ENCODE measurements around the gene BCAT1. TPM values are rescaled to one million over a fixed set of nuclear protein-coding genes. Genes with fewer than 3 reads are reported as not detected.

Gene BCAT1
- total RNA-seq, 4 donors from 2014 or later: 11.4 to 39.3 (median 18.0) TPM

GRCh38 chr12:24938341-24938740, 10.6 kb downstream of the BCAT1 start:
- Histone ChIP-seq H3K9me3 (no peaks in the 10 kb centered on the region), H3K36me3 (no peaks in the 10 kb centered on the region), H3K27me3 (no peaks in the 10 kb centered on the region), H3K4me3 (no peak overlapping the region), H3K27ac (no peak overlapping the region), H3K4me1 (no peaks in the 10 kb centered on the region)
- no peak for TF ChIP-seq POLR2AphosphoS5 (IDR thresholded peaks at IDR 0.05)
- TF ChIP-seq EP300 (IDR thresholded peaks at IDR 0.05): no peak
- TF ChIP-seq CTCF (IDR thresholded peaks at IDR 0.05): no peak
- no peak for TF ChIP-seq POLR2A (IDR thresholded peaks at IDR 0.05)
- 87 to 97% methylated on average over 3 of the region's 3 CpGs for WGBS, 2 donors (ENCODE audit: low coverage in 1 of 2)
- ATAC-seq: no peak

- no peaks in the 10 kb centered on the region for H3K4me1 ChIP-seq
- H3K27ac ChIP-seq: no peak overlapping the region
- H3K27me3 ChIP-seq: no peaks in the 10 kb centered on the region
- TF ChIP-seq POLR2AphosphoS5 (IDR thresholded peaks at IDR 0.05) (no peak), POLR2A (IDR thresholded peaks at IDR 0.05) (no peak), CTCF (IDR thresholded peaks at IDR 0.05) (no peak), EP300 (IDR thresholded peaks at IDR 0.05) (no peak)
- no peak for ATAC-seq
- no peaks in the 10 kb centered on the region for H3K9me3 ChIP-seq
- 100% methylated on average over 1 of the region's 2 CpGs; no CpG with 5 or more reads in 1 of the 2 donors for WGBS, 2 donors (ENCODE audit: low coverage in 1 of 2)
- H3K36me3 ChIP-seq: no peaks in the 10 kb centered on the region
- H3K4me3 ChIP-seq: no peak overlapping the region
Measured at GRCh38 chr12:24937553-24938244, 11.2 kb downstream of the BCAT1 start.

- H3K27me3 ChIP-seq: no peaks in the 10 kb centered on the region
- ATAC-seq: no peak
- no peak overlapping the region for H3K4me3 ChIP-seq
- H3K27ac ChIP-seq: no peak overlapping the region
- no peaks in the 10 kb centered on the region for H3K36me3 ChIP-seq
- WGBS, 2 donors (ENCODE audit: low coverage in 1 of 2): 70 to 94% methylated on average over 8 to 10 of the region's 10 CpGs
- no peak for TF ChIP-seq POLR2AphosphoS5 (IDR thresholded peaks at IDR 0.05)
- TF ChIP-seq CTCF (IDR thresholded peaks at IDR 0.05): no peak
- no peak for TF ChIP-seq EP300 (IDR thresholded peaks at IDR 0.05)
- TF ChIP-seq POLR2A (IDR thresholded peaks at IDR 0.05): no peak
- no peaks in the 10 kb centered on the region for H3K9me3 ChIP-seq
- H3K4me1 ChIP-seq: no peaks in the 10 kb centered on the region
Measured at GRCh38 chr12:24933694-24934407, 15.1 kb downstream of the BCAT1 start.

GRCh38 chr12:24931666-24932405, 17.1 kb downstream of the BCAT1 start:
- Histone ChIP-seq H3K9me3 (no peaks in the 10 kb centered on the region), H3K27ac (no peak overlapping the region), H3K4me3 (no peak overlapping the region), H3K27me3 (no peaks in the 10 kb centered on the region), H3K36me3 (no peaks in the 10 kb centered on the region), H3K4me1 (no peaks in the 10 kb centered on the region)
- 61 to 69% methylated on average over 4 of the region's 4 CpGs for WGBS, 2 donors (ENCODE audit: low coverage in 1 of 2)
- no peak for TF ChIP-seq POLR2A (IDR thresholded peaks at IDR 0.05)
- no peak for TF ChIP-seq CTCF (IDR thresholded peaks at IDR 0.05)
- TF ChIP-seq EP300 (IDR thresholded peaks at IDR 0.05): no peak
- no peak for ATAC-seq
